ENCODE results near the gene TAC1.
"Not testable (repeated sequence)": the region's sequence is repeated elsewhere in the genome, so short reads cannot be mapped to it uniquely, and the experiment has no call there.

Gene TAC1

GRCh38 chr7:97731736-97732564 lies at the start of gene TAC1:
Gene TAC1, plus strand, starts transcription at chr7:97732086. Its CDS starts 527 bp downstream, at chr7:97732613.
- DNase-seq, result no peak

GRCh38 chr7:97685952-97686351 lies 45.9 kb upstream of the TAC1 start:
- DNase-seq, result no peak

GRCh38 chr7:97693586-97693985 lies 38.3 kb upstream of the TAC1 start:
- no peak for DNase-seq

GRCh38 chr7:97694355-97694754 lies 37.5 kb upstream of the TAC1 start:
- DNase-seq, result no peak

GRCh38 chr7:97697396-97697795 lies 34.5 kb upstream of the TAC1 start:
- DNase-seq, result no peak

- DNase-seq, result no peak
Observed at GRCh38 chr7:97722386-97722785, 9.5 kb upstream of the TAC1 start.

- DNase-seq, result no peak
Observed at GRCh38 chr7:97732565-97733275, 834 bp downstream of the TAC1 start.

- peak; percentile 33 for DNase-seq
Observed at GRCh38 chr7:97733276-97734161, 1.6 kb downstream of the TAC1 start.

GRCh38 chr7:97734255-97734654 lies 2.4 kb downstream of the TAC1 start:
- DNase-seq, result no peak

- DNase-seq, result no peak
Observed at GRCh38 chr7:97735075-97735474, 3.2 kb downstream of the TAC1 start.

GRCh38 chr7:97748482-97748881 lies 16.6 kb downstream of the TAC1 start:
- DNase-seq, result no peak

- DNase-seq, result no peak
Observed at GRCh38 chr7:97751566-97751965, 19.7 kb downstream of the TAC1 start.

GRCh38 chr7:97752215-97752614 lies 20.3 kb downstream of the TAC1 start:
- DNase-seq, result no peak

- no peak for DNase-seq
Observed at GRCh38 chr7:97757824-97758223, 25.9 kb downstream of the TAC1 start.

GRCh38 chr7:97770850-97771249 lies 39.0 kb downstream of the TAC1 start:
- DNase-seq, result no peak

GRCh38 chr7:97771576-97771975 lies 39.7 kb downstream of the TAC1 start:
- DNase-seq, result no peak

GRCh38 chr7:97772045-97772901 lies 40.4 kb downstream of the TAC1 start:
- no peak for DNase-seq

GRCh38 chr7:97786398-97786797 lies 54.5 kb downstream of the TAC1 start:
- DNase-seq, result not testable (repeated sequence)
